ENCODE measurements around the gene DDX10. TPM values are rescaled to one million over a fixed set of nuclear protein-coding genes. Genes with fewer than 3 reads are reported as not detected.

Gene DDX10
- total RNA-seq, 4 donors from 2014 or later = 11.5 to 22.0 (median 14.3) TPM

DNA sequence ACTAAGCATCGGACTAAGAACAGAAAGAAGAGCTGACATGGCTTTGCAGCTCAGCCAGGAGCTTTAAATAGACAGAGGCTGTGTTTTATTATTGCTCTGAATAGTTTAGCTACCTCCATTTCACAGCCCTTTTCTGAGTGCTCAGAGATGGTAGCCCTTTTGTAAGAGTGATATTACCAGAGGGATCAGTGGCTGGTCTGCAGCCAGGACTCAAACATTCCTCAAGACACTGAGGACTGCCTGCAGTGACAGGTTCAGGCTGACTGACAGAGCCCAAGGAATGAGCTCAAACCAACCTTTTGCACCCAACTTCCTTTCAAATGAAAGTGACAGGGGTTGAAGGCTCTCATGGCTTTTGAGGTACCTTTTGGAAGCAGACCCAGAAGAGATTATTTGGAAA, 189.0 kb downstream of the DDX10 start:
- H3K27me3 ChIP-seq = no peaks in the 10 kb centered on the region
- no peak for TF ChIP-seq EP300 (IDR thresholded peaks at IDR 0.05)
- TF ChIP-seq POLR2AphosphoS5 (IDR thresholded peaks at IDR 0.05) = no peak
- TF ChIP-seq, protein P1, sequence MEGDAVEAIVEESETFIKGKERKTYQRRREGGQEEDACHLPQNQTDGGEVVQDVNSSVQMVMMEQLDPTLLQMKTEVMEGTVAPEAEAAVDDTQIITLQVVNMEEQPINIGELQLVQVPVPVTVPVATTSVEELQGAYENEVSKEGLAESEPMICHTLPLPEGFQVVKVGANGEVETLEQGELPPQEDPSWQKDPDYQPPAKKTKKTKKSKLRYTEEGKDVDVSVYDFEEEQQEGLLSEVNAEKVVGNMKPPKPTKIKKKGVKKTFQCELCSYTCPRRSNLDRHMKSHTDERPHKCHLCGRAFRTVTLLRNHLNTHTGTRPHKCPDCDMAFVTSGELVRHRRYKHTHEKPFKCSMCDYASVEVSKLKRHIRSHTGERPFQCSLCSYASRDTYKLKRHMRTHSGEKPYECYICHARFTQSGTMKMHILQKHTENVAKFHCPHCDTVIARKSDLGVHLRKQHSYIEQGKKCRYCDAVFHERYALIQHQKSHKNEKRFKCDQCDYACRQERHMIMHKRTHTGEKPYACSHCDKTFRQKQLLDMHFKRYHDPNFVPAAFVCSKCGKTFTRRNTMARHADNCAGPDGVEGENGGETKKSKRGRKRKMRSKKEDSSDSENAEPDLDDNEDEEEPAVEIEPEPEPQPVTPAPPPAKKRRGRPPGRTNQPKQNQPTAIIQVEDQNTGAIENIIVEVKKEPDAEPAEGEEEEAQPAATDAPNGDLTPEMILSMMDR (IDR thresholded peaks at IDR 0.05) = no peak
- TF ChIP-seq POLR2A (IDR thresholded peaks at IDR 0.05; ENCODE audit: low read depth) = no peak
- H3K4me3 ChIP-seq = peak overlapping the region; percentile 5 to 35 (median 14)
- DNase-seq (ENCODE audit: extremely low spot score) = no peak
- H3K4me1 ChIP-seq = peaks cover 22 to 30% (median 25%) of the 10 kb centered on the region in 4 donors
- peak overlapping the region in 3 of 4 donors; percentile 2 to 41 (median 37) for H3K27ac ChIP-seq (replicated peaks in 1 of 4)
- 13% methylated on average over 1 of the region's 1 CpG for WGBS
- no peaks in the 10 kb centered on the region for H3K36me3 ChIP-seq
- intact Hi-C loops (cut with DNase I) = no loop called here
- H3K9me3 ChIP-seq = no peaks in the 10 kb centered on the region

DNA sequence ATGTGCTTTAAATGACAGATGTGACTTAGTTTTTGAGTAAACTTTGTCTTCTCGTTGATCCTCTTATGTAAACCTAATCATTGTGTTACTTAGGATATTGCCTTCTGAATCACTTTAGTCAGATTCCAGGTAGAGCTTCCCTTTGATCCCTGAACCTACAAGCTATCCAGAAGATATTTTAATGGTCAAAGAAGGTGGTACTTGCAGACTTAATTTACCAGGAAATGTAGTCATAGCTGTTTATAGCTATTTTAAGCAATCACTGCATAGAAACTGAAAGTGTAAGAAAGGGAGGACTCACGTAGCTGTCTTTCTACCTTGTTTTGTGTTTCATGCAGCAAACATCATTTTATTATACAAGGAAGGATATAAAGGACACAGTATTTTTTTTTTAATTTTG, 189.5 kb downstream of the DDX10 start:
- intact Hi-C loops (cut with DNase I) = no loop called here
- no peak for DNase-seq (ENCODE audit: extremely low spot score)
- Histone ChIP-seq H3K27ac (replicated peaks in 1 of 4) (peak overlapping the region in 3 of 4 donors; percentile 2 to 41 (median 37)), H3K4me1 (peaks cover 22 to 30% (median 25%) of the 10 kb centered on the region in 4 donors), H3K27me3 (no peaks in the 10 kb centered on the region), H3K4me3 (peak overlapping the region; percentile 5 to 35 (median 14)), H3K9me3 (no peaks in the 10 kb centered on the region), H3K36me3 (no peaks in the 10 kb centered on the region)
- WGBS = 31% methylated on average over 2 of the region's 2 CpGs
- TF ChIP-seq POLR2A (IDR thresholded peaks at IDR 0.05; ENCODE audit: low read depth) = no peak
- TF ChIP-seq, protein P1 (IDR thresholded peaks at IDR 0.05) = no peak
- TF ChIP-seq POLR2AphosphoS5 (IDR thresholded peaks at IDR 0.05) = no peak
- TF ChIP-seq EP300 (IDR thresholded peaks at IDR 0.05) = no peak

DNA sequence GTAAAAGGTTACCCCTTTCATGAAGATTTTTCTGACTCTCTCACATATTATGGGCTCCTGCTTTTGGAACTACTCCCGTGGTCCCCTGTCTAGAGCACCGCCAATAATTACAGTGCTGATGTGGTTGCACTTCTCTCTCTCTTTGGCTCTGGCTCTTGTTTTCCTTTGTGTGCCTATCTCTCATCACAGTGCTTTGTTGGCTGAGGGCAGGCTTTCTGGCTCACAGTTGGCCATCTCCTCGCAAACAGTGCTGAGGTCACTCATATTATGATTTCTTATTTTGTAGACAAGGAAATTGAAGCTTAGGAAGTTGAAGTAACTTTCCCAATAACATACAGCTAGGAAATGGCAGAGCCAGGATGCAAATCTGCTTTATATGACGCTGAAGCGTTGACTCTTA, 192.5 kb downstream of the DDX10 start:
- intact Hi-C loops (cut with DNase I) = no loop called here
- Histone ChIP-seq H3K9me3 (no peaks in the 10 kb centered on the region), H3K4me1 (peaks cover 22 to 28% (median 25%) of the 10 kb centered on the region in 4 donors), H3K27me3 (no peaks in the 10 kb centered on the region), H3K4me3 (no peak overlapping the region), H3K27ac (replicated peaks in 1 of 4) (no peak overlapping the region), H3K36me3 (no peaks in the 10 kb centered on the region)
- DNase-seq (ENCODE audit: extremely low spot score) = no peak
- 85% methylated on average over 5 of the region's 5 CpGs for WGBS
- TF ChIP-seq, protein P1 (IDR thresholded peaks at IDR 0.05) = no peak
- no peak for TF ChIP-seq POLR2AphosphoS5 (IDR thresholded peaks at IDR 0.05)
- TF ChIP-seq POLR2A (IDR thresholded peaks at IDR 0.05; ENCODE audit: low read depth) = no peak
- no peak for TF ChIP-seq EP300 (IDR thresholded peaks at IDR 0.05)

DNA sequence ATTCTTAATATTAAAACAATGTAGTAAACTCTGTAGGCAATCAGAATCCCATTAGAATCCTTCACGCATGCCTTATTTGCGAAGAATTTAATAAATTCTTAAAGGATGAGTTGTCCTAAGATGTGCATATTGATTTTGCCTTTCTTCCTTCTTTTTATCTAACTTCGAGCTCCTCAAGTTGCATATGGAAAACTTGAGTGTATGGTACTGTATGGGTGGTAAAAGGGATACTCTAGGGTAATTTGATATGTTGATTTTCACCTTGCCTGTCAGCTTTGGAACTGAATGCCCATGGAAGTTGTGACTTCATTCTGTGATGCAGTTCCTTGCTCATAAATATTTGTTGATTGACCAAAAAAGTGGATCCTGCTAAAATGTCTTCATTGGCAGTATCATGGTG, 193.8 kb downstream of the DDX10 start:
- peaks cover 9 to 16% (median 15%) of the 10 kb centered on the region in 4 donors for H3K4me1 ChIP-seq
- no peak for DNase-seq (ENCODE audit: extremely low spot score)
- no peaks in the 10 kb centered on the region for H3K36me3 ChIP-seq
- H3K27me3 ChIP-seq = no peaks in the 10 kb centered on the region
- no peak for TF ChIP-seq POLR2A (IDR thresholded peaks at IDR 0.05; ENCODE audit: low read depth)
- intact Hi-C loops (cut with DNase I) = no loop called here
- WGBS = 97% methylated on average over 3 of the region's 3 CpGs
- H3K4me3 ChIP-seq = no peak overlapping the region
- no peak overlapping the region for H3K27ac ChIP-seq (replicated peaks in 1 of 4)
- H3K9me3 ChIP-seq = no peaks in the 10 kb centered on the region

DNA sequence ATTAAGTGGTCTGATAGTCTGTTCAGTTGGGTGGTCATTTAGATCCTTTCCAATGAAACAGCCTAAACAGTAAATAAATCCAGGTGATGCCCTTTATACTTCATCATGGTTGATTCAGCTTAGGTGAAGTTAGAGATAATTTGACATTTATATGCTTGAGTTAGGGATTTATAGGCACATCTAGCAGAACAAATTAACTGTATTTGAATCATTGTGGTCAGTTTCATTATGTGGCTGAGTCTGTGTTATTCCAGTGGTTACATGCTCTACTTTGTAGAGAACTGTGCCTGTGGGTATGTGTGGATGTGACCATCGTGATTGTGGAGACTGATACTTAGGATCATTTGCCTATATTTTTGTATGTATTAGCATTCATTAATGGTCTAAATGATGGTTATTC, 194.6 kb downstream of the DDX10 start:
- H3K4me3 ChIP-seq = no peak overlapping the region
- no peak for DNase-seq (ENCODE audit: extremely low spot score)
- TF ChIP-seq POLR2A (IDR thresholded peaks at IDR 0.05; ENCODE audit: low read depth) (no peak), POLR2AphosphoS5 (IDR thresholded peaks at IDR 0.05) (no peak)
- TF ChIP-seq, protein P1 (IDR thresholded peaks at IDR 0.05) = no peak
- no peaks in the 10 kb centered on the region for H3K27me3 ChIP-seq
- H3K36me3 ChIP-seq = no peaks in the 10 kb centered on the region
- intact Hi-C loops (cut with DNase I) = no loop called here
- no peaks in the 10 kb centered on the region for H3K9me3 ChIP-seq
- peaks cover under 1 to 8% (median 6%) of the 10 kb centered on the region in 4 donors for H3K4me1 ChIP-seq
- no peak overlapping the region for H3K27ac ChIP-seq (replicated peaks in 1 of 4)
- 90% methylated on average over 1 of the region's 1 CpG for WGBS
